HepG2 (cell line): ENCODE data around the gene SFXN2. TPM values are rescaled to one million over a fixed set of nuclear protein-coding genes. Genes with fewer than 3 reads are reported as not detected.
A peak's percentile ranks its signal among the peaks of the same experiment; 100 is the strongest.

ENCODE experiments used
- CHD4 ChIP-seq: fragments of 200-600 bp; sonication (generic); IDR thresholded peaks from 2 replicates; pipeline ENCODE4 v1.7.0; 2017; ENCODE audit warnings: mild to moderate bottlenecking, low read length, borderline replicate concordance
- HMGXB3 ChIP-seq: sonication (generic); formaldehyde crosslinking; IDR thresholded peaks from 2 replicates; pipeline ENCODE4 v1.4.0; 2020; ENCODE audit warnings: missing genetic modification reagents, borderline replicate concordance
- HOXA3 ChIP-seq: sonication (generic); formaldehyde crosslinking; IDR thresholded peaks from 2 replicates; pipeline ENCODE4 v1.5.0; 2020; ENCODE audit warnings: missing genetic modification reagents
- SRSF9 ChIP-seq: fragments of 200-400 bp; formaldehyde crosslinking; IDR thresholded peaks from 2 replicates; pipeline ENCODE4 v1.6.1; 2018; ENCODE audit warnings: borderline replicate concordance, mild to moderate bottlenecking, low read depth, low read length; ENCODE audit not compliant: insufficient read depth, poor library complexity, severe bottlenecking
- TRAFD1 ChIP-seq: sonication (generic); formaldehyde crosslinking; IDR thresholded peaks from 2 replicates; pipeline ENCODE4 v1.5.1; 2020; ENCODE audit warnings: missing genetic modification reagents, mild to moderate bottlenecking, borderline replicate concordance
- ZNF263 ChIP-seq: sonication (generic); formaldehyde crosslinking; IDR thresholded peaks from 2 replicates; pipeline ENCODE4 v1.4.0; 2020; ENCODE audit warnings: missing genetic modification reagents
- ZNF274 ChIP-seq: sonication (generic); formaldehyde crosslinking; IDR thresholded peaks from 2 replicates; pipeline ENCODE4 v1.5.1; 2020; ENCODE audit warnings: mild to moderate bottlenecking, missing genetic modification reagents
- ZNF503 ChIP-seq: sonication (generic); formaldehyde crosslinking; IDR thresholded peaks from 2 replicates; pipeline ENCODE4 v1.4.0; 2020; ENCODE audit warnings: missing genetic modification reagents
- ZNF687 ChIP-seq: sonication (generic); formaldehyde crosslinking; IDR thresholded peaks from 2 replicates; pipeline ENCODE4 v1.5.1; 2020; ENCODE audit warnings: mild to moderate bottlenecking, missing genetic modification reagents, moderate library complexity
- polyA plus RNA-seq, 8 experiments: library from polyadenylated mRNA; depleted of rRNA in 3 of 8; stranded (reverse) in 7 of 8; unstranded in 1 of 8; fragments of >200 nt; fragmentation: Illumina TruSeq in 4 of 8; extraction: Trizol in 4 of 8; gene quantifications; 2 replicates each; pipeline versions ENCODE4 v1.2.1 to v1.2.3, GENCODE V29; 2011 to 2016; ENCODE audit warnings: low read depth in 4 of 8, missing spikeins in 1 of 8, mixed read lengths in 1 of 8; ENCODE audit not compliant: insufficient read depth in 1 of 8
- total RNA-seq, 5 experiments: library from RNA; depleted of rRNA; stranded (reverse); fragments of >200 nt; fragmentation: Illumina TruSeq; extraction: Trizol; gene quantifications; 2 replicates each; pipeline ENCODE4 v1.2.3, GENCODE V29; 2016; ENCODE audit warnings: low read depth in 1 of 5

The SFXN2 gene
- total and polyA plus RNA-seq, 2 of the 13 experiments (the other 11 are each of a cell fraction or from before 2014, with no cell fraction given): 12.8 to 21.1 TPM

- TF ChIP-seq HMGXB3 (CRISPR knock-in tag) (peak; percentile 46; the same call in 1 of the 2 replicates), TRAFD1 (no peak), HOXA3 (CRISPR knock-in tag) (peak; percentile 89), SRSF9 (no peak), ZNF503 (CRISPR knock-in tag) (0 out of 2 replicates have a peak, but pooled peaks have one; percentile 54), CHD4 (no peak), ZNF687 (peak; percentile 73), ZNF263 (CRISPR knock-in tag) (peak; percentile 90), ZNF274 (peak; percentile 46; the same call in 1 of the 2 replicates)
These were observed 29.3 kb downstream of the SFXN2 start, which contains the start of gene WBP1L (continued) for GRCh38 chr10:102743588-102744373.
